K562 (cell line): ENCODE measurements around the gene NUP50. TPM values are rescaled to one million over a fixed set of nuclear protein-coding genes. Genes with fewer than 3 reads are reported as not detected.

Experiments used
- BCLAF1 ChIP-seq, 2 experiments: fragments of 450-650 bp in 1 of 2; IDR thresholded peaks; 2 replicates each; pipeline ENCODE4 v1.6.1; 2011 to 2017; ENCODE audit warnings: low read depth in 2 of 2, antibody characterized with exemption in 1 of 2, borderline replicate concordance in 1 of 2, low read length in 1 of 2, mild to moderate bottlenecking in 1 of 2, mixed read lengths in 1 of 2; ENCODE audit not compliant: control insufficient read depth in 1 of 2
- BRD4 ChIP-seq: fragments of 200-600 bp; sonication (generic); IDR thresholded peaks from 2 replicates; pipeline ENCODE4 v1.6.1; 2017; ENCODE audit warnings: inconsistent platforms
- CHAMP1 ChIP-seq: fragments of 450-650 bp; IDR thresholded peaks from 2 replicates; pipeline ENCODE4 v1.6.1; 2016; ENCODE audit warnings: mild to moderate bottlenecking
- CTCF ChIP-seq, 3 experiments: IDR thresholded peaks in 2 of 3; conservative IDR thresholded peaks in 1 of 3; 2 replicates each; pipeline ENCODE4 v1.5.1; 2011 to 2012; ENCODE audit warnings: low read length in 3 of 3, mild to moderate bottlenecking in 3 of 3, control low read depth in 2 of 3, improper control_type of control experiment in 1 of 3, inconsistent platforms in 1 of 3, low read depth in 1 of 3, mixed read lengths in 1 of 3, moderate library complexity in 1 of 3; ENCODE audit not compliant: insufficient read depth in 2 of 3
- DIDO1 ChIP-seq: fragments of 450-650 bp; IDR thresholded peaks from 2 replicates; pipeline ENCODE4 v1.6.1; 2016; ENCODE audit warnings: low read depth, missing biosample characterization, missing genetic modification characterization
- ELF2 ChIP-seq: fragments of 250-450 bp; sonication (Bioruptor Pico); IDR thresholded peaks from 2 replicates; pipeline ENCODE4 v1.5.0; 2021; ENCODE audit warnings: mild to moderate bottlenecking
- ESRRB ChIP-seq: fragments of 250-450 bp; sonication (Bioruptor Pico); IDR thresholded peaks from 2 replicates; pipeline ENCODE4 v1.5.0; 2020; ENCODE audit warnings: mild to moderate bottlenecking, moderate library complexity, borderline replicate concordance
- GATAD2A ChIP-seq: fragments of 450-650 bp; IDR thresholded peaks from 2 replicates; pipeline ENCODE4 v1.6.1; 2017
- HDAC8 ChIP-seq: fragments of 450-650 bp; IDR thresholded peaks from 2 replicates; pipeline ENCODE4 v1.6.1; 2016; ENCODE audit warnings: mild to moderate bottlenecking, missing genetic modification characterization, moderate library complexity, missing compliant biosample characterization
- KDM5B ChIP-seq: fragments of 200-600 bp; sonication (generic); IDR thresholded peaks from 2 replicates; pipeline ENCODE4 v1.6.1; 2012; ENCODE audit warnings: low read depth, mild to moderate bottlenecking, moderate library complexity, low read length, control low read depth, inconsistent platforms; ENCODE audit not compliant: insufficient replicate concordance
- PHF21A ChIP-seq: fragments of 450-650 bp; IDR thresholded peaks from 2 replicates; pipeline ENCODE4 v1.6.1; 2017; ENCODE audit warnings: low read depth, borderline replicate concordance
- SPI1 ChIP-seq: IDR thresholded peaks from 2 replicates; pipeline ENCODE4 v1.6.1; 2011; ENCODE audit warnings: low read depth, low read length, control low read depth, borderline replicate concordance
- SRSF1 ChIP-seq: fragments of 200-400 bp; formaldehyde crosslinking; IDR thresholded peaks from 2 replicates; pipeline ENCODE4 v1.6.1; 2017; ENCODE audit warnings: mild to moderate bottlenecking, low read depth, low read length, moderate library complexity
- STAT5A ChIP-seq: IDR thresholded peaks from 2 replicates; pipeline ENCODE4 v1.6.1; 2012; ENCODE audit warnings: low read length, inconsistent platforms, borderline replicate concordance
- ZBTB5 ChIP-seq: fragments of 450-650 bp; IDR thresholded peaks from 2 replicates; pipeline ENCODE4 v1.6.1; 2017; ENCODE audit warnings: antibody characterized with exemption
- ZSCAN32 ChIP-seq: fragments of 450-650 bp; formaldehyde crosslinking; IDR thresholded peaks from 2 replicates; pipeline ENCODE4 v1.4.0; 2020; ENCODE audit warnings: mild to moderate bottlenecking, moderate library complexity
- polyA plus RNA-seq, 8 experiments: library from polyadenylated mRNA; depleted of rRNA in 4 of 8; stranded (reverse) in 5 of 8; unstranded in 3 of 8; fragments of >200 nt; fragmentation: Nextera tagmentation in 2 of 8; fragmentation: Illumina TruSeq in 1 of 8; extraction: Ambion mirVana in 2 of 8; extraction: Trizol in 1 of 8; gene quantifications; 2 replicates each; pipeline versions ENCODE4 v1.2.1 to v1.2.3, GENCODE V29; 2011 to 2014; ENCODE audit warnings: inconsistent platforms in 1 of 8, missing spikeins in 1 of 8
- total RNA-seq, 7 experiments: library from RNA; depleted of rRNA in 6 of 7; stranded (reverse); fragments of >200 nt in 6 of 7; fragmentation: Illumina TruSeq in 2 of 7; extraction: Trizol in 2 of 7; gene quantifications; 2 replicates each; pipeline versions ENCODE4 v1.2.1 to v1.2.3, GENCODE V29; 2011 to 2021; ENCODE audit warnings: low replicate concordance in 1 of 7

NUP50 gene
- total and polyA plus RNA-seq, 9 of the 15 experiments (the other 6 are each of a cell fraction or from before 2014, with no cell fraction given), result 23.8 to 83.7 (median 55.3) TPM

GRCh38 chr22:45163451-45164269, at the start of gene NUP50 (continued):
- no peak for TF ChIP-seq BCLAF1 (IDR thresholded peaks at IDR 0.05; ENCODE audit: borderline replicate concordance in 1 of 2, control insufficient read depth in 1 of 2, low read depth in 2 of 2, low read length in 1 of 2)
- peak; percentile 64 for TF ChIP-seq KDM5B
- no peak for TF ChIP-seq ZSCAN32 (CRISPR knock-in tag)
- no peak for TF ChIP-seq SPI1
- TF ChIP-seq PHF21A, result no peak
- TF ChIP-seq DIDO1 (tag), result no peak
- no peak for TF ChIP-seq SRSF1
- TF ChIP-seq STAT5A, result no peak
- no peak for TF ChIP-seq ZBTB5
- no peak for TF ChIP-seq GATAD2A
- no peak for TF ChIP-seq ESRRB
- no peak for TF ChIP-seq CHAMP1
- TF ChIP-seq ELF2 (CRISPR knock-in tag), result no peak
- TF ChIP-seq HDAC8 (tag), result no peak
- TF ChIP-seq CTCF (IDR thresholded peaks at IDR 0.05 in 2 of 3, conservative IDR thresholded peaks at IDR 0.05 in 1 of 3; ENCODE audit: insufficient read depth in 2 of 3, low read depth in 1 of 3, low read length in 3 of 3), result peak in 1 of 3 experiments; percentile 12; a peak in 1 of 6 replicates
- no peak for TF ChIP-seq BRD4
